ENCODE results near the gene C6orf62.

DNA sequence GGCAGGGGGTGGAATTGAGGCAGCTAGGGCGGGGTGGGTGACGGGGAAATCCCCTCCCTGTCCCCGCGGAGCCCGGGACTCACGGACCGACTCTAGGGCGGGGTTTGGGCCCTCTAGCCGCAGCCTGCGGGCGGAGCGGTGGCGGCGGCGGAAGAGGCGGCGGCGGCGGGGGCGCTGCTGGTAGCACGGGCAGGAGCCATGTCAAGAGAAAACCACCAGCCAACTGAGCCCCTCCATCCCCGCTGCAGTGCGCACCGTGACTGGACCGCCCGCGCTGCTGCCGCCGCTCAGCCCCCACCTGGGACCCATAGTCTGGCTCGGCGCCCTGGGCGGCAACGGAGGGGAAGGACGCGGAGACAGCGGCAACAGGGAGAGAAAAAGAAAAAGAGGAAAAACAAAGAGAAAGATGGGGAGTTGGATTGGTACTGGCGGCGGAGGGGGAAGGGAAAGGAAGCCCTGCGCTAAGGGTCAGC, 1.2 kb upstream of the C6orf62 start:
- TF ChIP-seq EZH2 (IDR thresholded peaks at IDR 0.05; ENCODE audit: borderline replicate concordance, low read depth, low read length, severe bottlenecking) (no peak), CTCF (IDR thresholded peaks at IDR 0.05; ENCODE audit: extremely low read depth in 1 of 2, insufficient read depth in 1 of 2, low read depth in 1 of 2, low read length in 2 of 2) (peak in 1 of 2 donors; percentile 4), POLR2AphosphoS5 (IDR thresholded peaks at IDR 0.05; ENCODE audit: insufficient read depth, low read depth, low read length) (no peak), POLR2A (IDR thresholded peaks at IDR 0.05; ENCODE audit: low read depth, low read length) (no peak), JUN (IDR thresholded peaks at IDR 0.05; ENCODE audit: borderline replicate concordance, insufficient read depth, insufficient read length, low read depth) (no peak)
